Neuron (in vitro differentiated cells): ENCODE data around the gene CLEC2B.
A peak's percentile ranks its signal among the peaks of the same experiment; 100 is the strongest.
"Not testable (repeated sequence)": the region's sequence is repeated elsewhere in the genome, so short reads cannot be mapped to it uniquely, and the experiment has no call there.

ENCODE experiments used
- H2AFZ ChIP-seq: one replicate; pipeline ENCODE4 v1.6.1; 2013; ENCODE audit warnings: low read depth, mild to moderate bottlenecking, inconsistent platforms, low read length, moderate library complexity
- H3K27me3 ChIP-seq: one replicate; pipeline ENCODE4 v1.6.1; 2013; ENCODE audit warnings: low read length; ENCODE audit not compliant: insufficient read depth
- H3K36me3 ChIP-seq: one replicate; pipeline ENCODE4 v1.6.1; 2013; ENCODE audit warnings: low read length; ENCODE audit not compliant: insufficient read depth
- H3K4me1 ChIP-seq: one replicate; pipeline ENCODE4 v1.6.1; 2013; ENCODE audit warnings: low read length; ENCODE audit not compliant: insufficient read depth
- H3K4me3 ChIP-seq: 2 replicates; pipeline ENCODE4 v1.5.1; 2013; ENCODE audit warnings: mild to moderate bottlenecking, low read length, moderate library complexity
- H3K9me3 ChIP-seq: one replicate; pipeline ENCODE4 v1.6.1; 2013; ENCODE audit warnings: low read length

The CLEC2B gene

DNA sequence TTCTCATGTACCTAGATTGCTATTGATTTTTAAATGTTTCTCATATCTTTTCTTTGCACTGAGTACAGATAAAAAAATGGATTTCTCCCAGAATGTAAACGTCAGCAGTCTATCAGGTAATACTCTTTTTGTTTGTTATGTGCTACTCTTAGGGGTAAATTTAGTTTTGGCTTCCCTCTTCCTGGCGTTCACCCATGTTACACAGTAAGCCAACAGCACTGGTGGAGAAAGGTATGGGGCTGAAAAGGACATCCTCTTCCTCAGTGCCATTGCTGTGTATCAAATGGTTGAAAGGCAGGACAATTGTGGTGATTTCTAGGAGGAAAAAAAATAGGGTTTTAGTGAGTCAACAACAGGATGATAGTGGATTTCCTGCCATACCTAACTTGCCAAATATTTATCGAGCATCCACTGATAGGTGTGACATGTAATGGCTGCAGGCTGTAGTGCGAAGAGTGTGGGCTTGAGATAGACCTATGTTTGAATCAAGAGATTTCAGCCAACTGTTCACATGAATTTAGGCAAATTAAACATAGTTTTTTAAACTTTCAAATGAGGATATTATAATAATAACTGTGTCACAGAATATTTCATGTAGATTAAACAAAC lies 19.6 kb upstream of the CLEC2B start:
- no peaks in the 10 kb centered on the region for H3K4me1 ChIP-seq
- H3K36me3 ChIP-seq = no peaks in the 10 kb centered on the region
- no peaks in the 10 kb centered on the region for H3K9me3 ChIP-seq
- H2AFZ ChIP-seq = no peak overlapping the region
- no peaks in the 10 kb centered on the region for H3K27me3 ChIP-seq
- no peak overlapping the region for H3K4me3 ChIP-seq

DNA sequence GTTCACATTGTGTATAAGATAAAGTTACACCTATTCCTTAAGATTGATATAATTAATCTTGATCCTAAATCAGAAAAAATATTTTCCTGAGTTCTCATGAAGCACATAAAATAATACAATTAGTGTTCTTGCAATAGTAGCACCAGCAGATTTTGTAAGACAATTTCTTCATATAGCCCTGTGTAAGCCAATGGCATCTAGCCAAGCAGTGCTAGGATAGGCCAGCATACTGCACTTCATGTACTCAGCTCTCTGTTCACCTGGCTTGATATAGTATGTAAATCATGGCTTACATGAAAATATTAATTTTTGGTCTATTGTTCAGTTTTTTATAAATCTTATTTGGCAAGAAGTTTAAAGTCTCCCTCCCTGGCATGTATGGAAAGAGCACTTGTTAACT lies 14.0 kb upstream of the CLEC2B start:
- Histone ChIP-seq H3K9me3 (no peaks in the 10 kb centered on the region), H3K27me3 (no peaks in the 10 kb centered on the region), H3K36me3 (no peaks in the 10 kb centered on the region), H2AFZ (no peak overlapping the region), H3K4me3 (no peak overlapping the region), H3K4me1 (no peaks in the 10 kb centered on the region)

DNA sequence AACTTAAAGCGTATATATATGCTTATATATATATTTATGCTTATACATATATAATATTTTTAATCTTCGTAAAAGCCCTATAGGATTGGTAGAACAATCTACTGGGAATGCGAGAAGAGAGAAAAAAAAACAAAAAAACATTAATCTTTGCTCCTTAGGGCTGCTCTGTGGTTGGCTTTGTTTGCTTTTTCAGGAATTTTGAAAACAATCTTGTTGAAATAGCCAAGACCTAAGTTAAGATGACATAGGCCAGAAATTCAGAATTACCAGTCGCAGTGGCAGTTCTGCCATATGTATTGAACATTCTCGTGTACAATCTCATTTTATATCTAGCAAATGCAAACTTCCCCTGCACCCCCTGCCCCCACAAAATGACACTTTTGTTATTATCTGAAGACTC lies 12.8 kb upstream of the CLEC2B start:
- H3K36me3 ChIP-seq = no peaks in the 10 kb centered on the region
- no peak overlapping the region for H3K4me3 ChIP-seq
- no peak overlapping the region for H2AFZ ChIP-seq

DNA sequence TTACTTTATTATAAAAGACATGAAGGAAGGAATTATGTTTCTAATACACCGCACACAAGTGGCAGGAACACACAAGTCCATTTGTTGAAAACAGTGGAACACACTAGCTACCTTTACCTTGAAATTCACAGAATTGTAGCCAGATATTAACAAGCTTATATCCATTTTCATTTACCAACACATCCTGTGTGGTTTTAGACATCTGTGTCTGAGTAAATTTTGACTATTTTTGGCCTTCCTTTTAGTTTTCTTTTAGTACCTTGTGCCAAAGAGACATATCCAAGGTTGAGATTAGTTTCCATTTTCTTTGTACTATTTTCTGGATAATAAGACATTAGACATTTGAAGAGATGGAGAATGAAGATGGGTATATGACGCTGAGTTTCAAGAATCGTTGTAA lies 12.1 kb upstream of the CLEC2B start, which contains the start of gene KLRF2:
TSS of gene KLRF2 (plus strand) at position 244 of the 400 bp plus-strand sequence. CDS start at position 351, 107 bp downstream.
- no peaks in the 10 kb centered on the region for H3K4me1 ChIP-seq
- no peak within 1 kb of the TSS for H2AFZ ChIP-seq
- no peak within 1 kb of the TSS for H3K4me3 ChIP-seq
- no peaks in the 10 kb centered on the region for H3K36me3 ChIP-seq
- H3K27me3 ChIP-seq = no peaks in the 10 kb centered on the region
- no peaks in the 10 kb centered on the region for H3K9me3 ChIP-seq

More for the DNA sequence above, 12.8 kb upstream of the CLEC2B start:
- H3K4me1 ChIP-seq = no peaks in the 10 kb centered on the region
- no peaks in the 10 kb centered on the region for H3K27me3 ChIP-seq
- H3K9me3 ChIP-seq = no peaks in the 10 kb centered on the region

DNA sequence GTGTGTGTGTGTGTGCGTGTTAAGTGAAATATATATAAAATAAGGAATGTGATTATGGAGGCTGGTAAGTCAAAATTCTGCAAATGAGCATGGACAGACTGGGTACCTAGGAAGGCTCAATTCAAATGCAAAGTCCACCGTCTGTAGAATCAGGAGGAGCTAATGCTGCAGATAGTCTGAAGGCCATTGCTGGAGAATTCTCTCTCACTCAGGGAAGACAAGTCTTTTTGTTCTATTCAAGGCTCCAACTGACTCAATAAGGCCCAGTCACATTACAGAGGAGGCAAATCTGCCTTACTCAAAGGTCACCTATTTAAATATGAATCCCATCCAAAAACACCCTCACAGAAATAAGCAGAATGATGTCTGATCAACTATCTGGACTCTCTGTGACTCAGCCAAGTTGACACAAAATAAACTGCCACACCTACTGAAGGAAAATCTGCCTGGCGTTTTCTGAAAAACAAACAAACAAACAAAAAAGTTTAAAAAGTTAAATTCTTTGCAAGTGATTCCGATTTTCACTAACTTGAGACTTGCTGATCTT lies 11.5 kb upstream of the CLEC2B start:
- Histone ChIP-seq H3K36me3 (no peaks in the 10 kb centered on the region), H3K4me1 (no peaks in the 10 kb centered on the region), H3K9me3 (no peaks in the 10 kb centered on the region), H2AFZ (no peak overlapping the region), H3K27me3 (no peaks in the 10 kb centered on the region), H3K4me3 (no peak overlapping the region)

DNA sequence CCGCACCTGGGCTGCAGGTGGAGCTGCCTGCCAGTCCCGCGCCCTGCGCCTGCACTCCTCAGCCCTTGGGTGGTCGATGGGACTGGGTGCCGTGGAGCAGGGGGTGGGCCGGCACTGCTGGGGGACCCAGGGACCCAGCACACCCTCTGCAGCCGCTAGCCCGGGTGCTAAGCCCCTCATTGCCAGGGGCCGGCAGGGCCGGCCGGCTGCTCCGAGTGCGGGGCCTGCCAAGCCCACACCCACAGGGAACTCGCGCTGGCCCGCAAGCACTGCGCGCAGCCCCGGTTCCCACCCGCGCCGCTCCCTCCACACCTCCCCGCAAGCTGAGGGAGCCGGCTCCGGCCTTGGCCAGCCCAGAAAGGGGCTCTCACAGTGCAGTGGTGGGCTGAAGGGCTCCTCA lies 7.0 kb upstream of the CLEC2B start:
- H2AFZ ChIP-seq, H3K4me1 ChIP-seq, H3K36me3 ChIP-seq: not testable (repeated sequence)

DNA sequence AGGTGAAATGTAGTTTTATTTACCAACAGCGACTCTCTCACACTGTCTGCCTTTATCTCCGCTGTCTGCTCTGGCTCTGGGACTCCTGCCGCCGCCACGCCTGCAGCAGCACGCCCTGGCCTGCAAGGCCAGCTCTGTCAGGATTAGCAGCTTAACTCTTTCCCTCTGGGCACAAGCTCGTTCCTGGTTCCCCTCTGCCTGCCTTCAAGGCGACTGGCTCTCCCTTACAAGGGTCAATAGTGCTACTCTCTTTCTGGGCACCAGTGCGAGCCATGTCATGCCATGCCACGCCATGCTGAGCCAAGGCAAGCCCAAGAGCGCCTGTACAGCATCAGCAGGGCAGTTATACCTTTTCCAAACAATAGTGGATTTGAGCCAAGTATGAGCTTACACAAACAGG lies 3.6 kb upstream of the CLEC2B start:
- Histone ChIP-seq H3K36me3 (no peaks in the 10 kb centered on the region), H3K9me3 (no peaks in the 10 kb centered on the region), H3K4me1 (no peaks in the 10 kb centered on the region), H3K4me3 (no peak overlapping the region), H2AFZ (no peak overlapping the region), H3K27me3 (no peaks in the 10 kb centered on the region)

More for the DNA sequence above, 7.0 kb upstream of the CLEC2B start:
- not testable (repeated sequence) for H3K9me3 ChIP-seq, H3K4me3 ChIP-seq, H3K27me3 ChIP-seq

DNA sequence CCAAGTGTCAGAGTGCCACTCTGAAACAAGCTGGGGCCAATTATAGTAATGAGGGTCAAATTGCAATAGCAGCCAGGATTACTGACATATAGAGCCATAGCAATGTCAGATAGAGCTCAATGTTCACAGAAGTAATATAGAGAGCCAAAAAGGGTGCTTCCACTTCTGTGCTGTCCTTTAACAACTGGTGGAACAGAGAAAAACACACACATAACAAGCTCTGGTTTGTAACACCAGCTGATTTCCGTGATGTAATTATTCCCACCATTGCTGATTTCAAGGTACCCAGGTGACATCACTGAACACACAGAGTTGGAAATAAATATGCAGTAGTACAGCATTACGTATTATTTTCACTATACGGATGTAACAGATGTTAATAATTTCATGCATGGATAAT lies 3.0 kb upstream of the CLEC2B start:
- Histone ChIP-seq H3K4me1 (no peaks in the 10 kb centered on the region), H3K4me3 (no peak overlapping the region), H3K36me3 (no peaks in the 10 kb centered on the region)

DNA sequence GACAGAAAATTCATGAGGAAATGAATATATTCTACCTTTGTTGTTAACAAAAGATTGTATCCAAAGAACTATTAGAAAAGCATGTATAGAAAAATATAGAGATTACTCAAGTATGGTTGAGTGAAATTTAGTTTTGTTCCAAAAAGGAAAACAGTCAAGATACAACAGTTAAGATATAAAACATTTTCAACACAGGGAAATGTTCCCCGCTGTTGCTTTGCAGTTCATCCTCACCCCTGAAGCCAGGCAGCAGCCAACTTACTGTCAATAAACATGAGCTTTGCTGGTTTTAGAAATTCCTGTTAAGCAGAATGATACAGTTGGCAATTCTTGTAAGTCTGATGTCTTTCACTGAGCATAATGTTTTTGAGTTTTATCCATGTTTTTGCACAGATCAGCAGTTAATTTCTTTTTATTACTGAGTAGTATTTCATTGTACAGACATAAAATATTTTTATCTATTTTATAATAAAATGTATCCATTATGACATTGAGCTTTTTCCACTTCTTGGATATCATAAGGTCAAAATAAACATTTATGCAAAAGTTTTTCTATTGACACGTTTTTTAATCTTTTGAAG lies 1.2 kb upstream of the CLEC2B start:
- Histone ChIP-seq H3K4me3 (no peak overlapping the region), H3K9me3 (no peaks in the 10 kb centered on the region), H3K4me1 (no peaks in the 10 kb centered on the region), H2AFZ (peak overlapping the region; percentile 86), H3K36me3 (no peaks in the 10 kb centered on the region), H3K27me3 (no peaks in the 10 kb centered on the region)

More for the DNA sequence above, 3.0 kb upstream of the CLEC2B start:
- H3K9me3 ChIP-seq = no peaks in the 10 kb centered on the region
- no peaks in the 10 kb centered on the region for H3K27me3 ChIP-seq
- no peak overlapping the region for H2AFZ ChIP-seq

DNA sequence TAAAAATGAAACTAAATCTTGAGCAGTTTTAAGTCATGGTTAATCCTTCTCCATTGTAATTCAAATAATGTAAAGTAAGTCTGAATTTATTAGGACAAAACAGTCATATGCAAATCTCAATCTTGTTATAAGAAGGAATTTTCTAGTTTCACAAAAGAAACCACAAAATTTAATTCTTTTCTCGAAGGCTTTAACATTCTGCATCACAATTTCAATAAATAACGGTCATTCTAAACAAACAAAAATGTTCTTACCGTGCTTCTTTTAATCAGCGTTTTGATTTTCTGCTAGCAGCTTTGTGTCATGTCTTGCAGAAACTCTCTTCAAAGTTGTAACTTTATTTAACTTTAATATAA lies 225 bp downstream of the CLEC2B start:
- no peaks in the 10 kb centered on the region for H3K9me3 ChIP-seq
- no peaks in the 10 kb centered on the region for H3K36me3 ChIP-seq
- no peak overlapping the region for H2AFZ ChIP-seq
- H3K4me3 ChIP-seq = no peak overlapping the region
- no peaks in the 10 kb centered on the region for H3K4me1 ChIP-seq
- H3K27me3 ChIP-seq = no peaks in the 10 kb centered on the region

DNA sequence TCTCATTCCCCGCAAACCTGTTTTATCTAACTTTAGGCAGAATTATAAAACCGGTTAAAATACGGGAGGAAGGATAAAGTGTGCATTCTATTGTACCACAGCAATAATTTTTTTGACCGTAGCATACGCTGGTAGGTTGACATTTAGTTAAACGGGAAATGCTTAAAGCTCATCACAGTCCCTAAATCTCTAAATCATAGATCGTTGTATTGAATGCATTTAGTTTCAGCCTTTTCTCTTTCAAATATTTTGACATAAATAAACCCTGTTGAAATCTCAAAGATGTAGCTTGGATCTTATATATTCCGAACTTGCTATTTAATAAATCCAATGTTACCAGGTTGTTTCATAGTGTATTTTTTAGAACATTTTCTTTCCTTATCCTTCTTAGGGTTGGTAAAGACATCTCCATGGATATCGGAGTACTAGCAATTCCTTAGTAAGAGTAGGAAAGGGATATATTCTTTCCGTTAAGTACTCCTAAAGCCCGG lies 798 bp downstream of the CLEC2B start:
- no peaks in the 10 kb centered on the region for H3K9me3 ChIP-seq
- H3K4me1 ChIP-seq = no peaks in the 10 kb centered on the region
- H2AFZ ChIP-seq = no peak overlapping the region
- no peaks in the 10 kb centered on the region for H3K27me3 ChIP-seq
- H3K4me3 ChIP-seq = no peak overlapping the region
- no peaks in the 10 kb centered on the region for H3K36me3 ChIP-seq

DNA sequence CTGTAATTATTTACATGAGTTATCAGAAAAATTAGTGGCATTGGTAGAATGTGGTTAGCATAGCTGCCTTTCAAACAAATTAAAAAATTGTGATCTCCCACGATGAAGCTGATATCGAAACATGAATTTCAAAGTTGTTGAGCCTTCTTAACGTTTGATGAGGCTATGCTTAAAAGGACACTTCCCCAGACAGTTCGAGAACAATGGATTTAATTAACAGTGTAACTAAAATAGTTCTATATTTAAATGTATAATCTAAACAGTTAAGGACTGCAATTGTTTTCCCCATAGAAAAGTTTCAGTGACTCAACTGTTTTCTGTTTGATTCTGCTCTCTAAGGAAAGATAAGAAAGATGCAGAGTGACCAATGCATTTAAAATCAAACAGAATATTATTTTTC lies 1.6 kb downstream of the CLEC2B start:
- no peaks in the 10 kb centered on the region for H3K27me3 ChIP-seq
- no peaks in the 10 kb centered on the region for H3K4me1 ChIP-seq
- no peak overlapping the region for H3K4me3 ChIP-seq
- H3K9me3 ChIP-seq = no peaks in the 10 kb centered on the region
- no peaks in the 10 kb centered on the region for H3K36me3 ChIP-seq
- no peak overlapping the region for H2AFZ ChIP-seq

DNA sequence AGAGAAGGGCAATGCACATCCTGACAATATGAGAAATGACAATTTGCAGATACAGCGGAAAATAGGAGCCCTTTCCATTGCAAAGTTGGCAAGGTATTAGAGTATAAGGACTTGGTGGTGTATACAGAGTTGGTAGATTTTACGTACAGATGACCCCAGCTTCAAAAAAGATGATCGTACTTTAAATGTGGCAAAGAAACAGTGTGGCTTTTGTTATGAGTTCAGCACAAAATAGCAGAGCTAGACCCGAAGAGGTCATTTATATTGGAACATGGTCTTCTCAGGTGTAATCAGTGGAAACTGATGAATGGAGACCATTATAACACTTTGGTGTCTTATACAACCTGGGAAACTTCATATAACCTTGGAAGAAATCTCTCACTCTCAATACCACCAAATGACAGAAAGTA lies 2.3 kb downstream of the CLEC2B start:
- Histone ChIP-seq H3K36me3 (no peaks in the 10 kb centered on the region), H3K27me3 (no peaks in the 10 kb centered on the region), H2AFZ (no peak overlapping the region), H3K4me1 (no peaks in the 10 kb centered on the region), H3K4me3 (no peak overlapping the region), H3K9me3 (no peaks in the 10 kb centered on the region)
